Vagina (tissue), 2 donors: Measurements from ENCODE around the gene FSTL4.

Experiments used
- CTCF ChIP-seq, 3 experiments: fragments of 450-650 bp in 2 of 3; fragments of 200-600 bp in 1 of 3; sonication (generic) in 1 of 3; IDR thresholded peaks; one replicate each; pipeline ENCODE4 v1.5.1; 2017 to 2019; ENCODE audit warnings: antibody characterized with exemption in 3 of 3, mild to moderate bottlenecking in 2 of 3, moderate library complexity in 2 of 3
- POLR2AphosphoS5 ChIP-seq, 2 donors: sonication (generic); formaldehyde crosslinking; IDR thresholded peaks; one replicate each; pipeline ENCODE4 v1.9.0; 2017; ENCODE audit warnings: antibody characterized with exemption in 2 of 2, mild to moderate bottlenecking in 2 of 2, low read depth in 1 of 2; ENCODE audit not compliant: insufficient read depth in 1 of 2

GRCh38 chr5:133459474-133460160, 152.7 kb downstream of the FSTL4 start:
- TF ChIP-seq POLR2AphosphoS5 (IDR thresholded peaks at IDR 0.05; ENCODE audit: insufficient read depth in 1 of 2, low read depth in 1 of 2) (no peak), CTCF (IDR thresholded peaks at IDR 0.05) (no peak)
